ENCODE measurements around the gene RAB7A.
"Not testable (repeated sequence)": the region's sequence is repeated elsewhere in the genome, so short reads cannot be mapped to it uniquely, and the experiment has no call there.

The RAB7A gene

DNA sequence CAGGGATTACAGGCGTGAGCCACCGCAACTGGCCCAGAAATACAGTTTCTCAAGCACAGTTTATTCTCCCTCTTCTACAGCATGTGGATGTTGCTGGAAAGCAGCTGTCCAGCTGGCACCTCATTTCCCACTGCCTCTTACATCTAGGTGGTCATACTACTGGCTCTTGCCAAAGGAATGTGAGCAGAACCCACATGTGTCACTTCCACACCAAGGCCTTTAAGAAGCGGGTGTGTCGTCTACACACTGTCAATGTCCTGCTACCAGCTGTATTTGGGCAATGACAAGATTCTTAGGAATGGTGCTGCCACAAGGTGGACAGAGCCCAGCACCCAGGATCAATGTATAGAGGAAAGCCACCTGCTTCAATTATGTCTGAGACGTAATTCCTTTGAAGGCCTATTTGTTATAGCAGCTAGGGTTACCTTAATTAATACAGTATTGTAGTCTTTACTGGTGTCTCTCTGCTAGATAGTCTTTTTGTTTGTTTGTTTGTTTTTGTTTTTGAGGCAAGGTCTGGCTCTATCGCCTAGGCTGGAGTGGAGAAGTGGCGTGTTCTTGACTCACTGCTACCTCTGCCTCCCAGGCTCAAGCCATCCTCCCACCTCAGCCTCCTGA lies 15.1 kb upstream of the RAB7A start:
- no peak for DNase-seq (ENCODE audit: low read depth, low spot score)

DNA sequence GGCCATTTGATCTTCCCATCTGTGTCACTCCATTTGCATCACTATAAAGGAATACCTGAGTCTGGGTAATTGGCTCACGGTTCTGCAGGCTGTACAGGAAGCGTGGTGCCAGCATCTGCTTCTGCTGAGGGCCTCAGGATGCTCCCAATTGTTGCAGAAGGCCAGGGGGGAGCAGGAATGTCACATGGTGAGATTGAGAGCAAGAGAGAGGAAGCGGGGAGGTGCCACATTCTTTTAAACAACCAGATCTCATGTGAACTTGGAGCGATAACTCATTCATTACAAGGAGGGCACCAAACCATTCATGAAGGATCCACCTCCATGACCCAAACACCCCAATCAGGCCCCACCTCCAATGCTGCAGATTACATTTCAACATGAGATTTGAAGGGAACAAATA lies 13.1 kb upstream of the RAB7A start:
- DNase-seq (ENCODE audit: low read depth, low spot score), result no peak

DNA sequence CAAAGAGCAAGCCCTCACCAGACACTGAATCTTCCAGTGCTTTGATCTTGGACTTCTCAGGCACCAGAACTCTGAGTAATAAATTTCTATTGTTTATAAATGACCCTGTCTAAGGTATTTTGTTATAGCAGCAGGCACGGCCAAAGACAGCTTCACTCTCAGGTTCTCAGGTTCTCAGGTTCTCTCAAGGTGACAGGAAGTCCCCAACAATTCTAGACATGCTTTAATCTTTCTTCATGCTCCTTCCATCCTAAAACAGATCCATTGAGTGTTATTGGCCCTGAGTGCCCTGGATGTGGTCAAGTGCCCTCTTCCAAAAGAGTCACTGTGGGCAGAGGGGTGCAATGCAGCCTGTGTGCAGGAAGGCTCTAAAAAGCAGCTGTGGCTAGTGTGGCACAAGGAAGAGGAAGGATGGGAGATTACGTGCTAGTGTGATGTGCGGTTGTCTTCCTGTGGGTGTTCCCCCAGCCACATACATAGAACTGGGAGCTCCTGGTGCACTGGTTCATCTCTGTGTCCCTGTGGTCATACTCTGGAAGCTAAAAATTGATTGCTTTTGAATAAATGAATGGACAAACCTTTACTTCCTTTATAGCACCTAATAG lies 11.0 kb upstream of the RAB7A start:
- no peak for DNase-seq (ENCODE audit: low read depth, low spot score)

DNA sequence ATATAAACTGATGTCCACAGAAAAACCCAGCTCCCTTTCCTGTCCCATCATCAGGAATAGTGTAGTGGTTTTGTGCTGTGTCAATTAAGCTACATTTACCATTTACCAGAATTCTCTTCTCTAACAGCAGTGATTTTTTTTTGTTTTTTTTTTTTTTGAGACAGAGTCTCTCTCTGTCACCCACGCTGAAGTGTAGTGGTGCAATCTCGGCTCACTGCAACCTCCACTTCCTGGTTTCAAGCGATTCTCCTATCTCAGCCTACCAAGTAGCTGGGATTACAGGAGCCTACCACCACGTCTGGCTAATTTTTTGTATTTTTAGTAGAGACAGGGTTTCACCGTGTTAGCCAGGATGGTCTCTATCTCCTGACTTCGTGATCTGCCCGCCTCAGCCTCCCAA lies 7.1 kb upstream of the RAB7A start:
- not testable (repeated sequence) for DNase-seq (ENCODE audit: low read depth, low spot score)

DNA sequence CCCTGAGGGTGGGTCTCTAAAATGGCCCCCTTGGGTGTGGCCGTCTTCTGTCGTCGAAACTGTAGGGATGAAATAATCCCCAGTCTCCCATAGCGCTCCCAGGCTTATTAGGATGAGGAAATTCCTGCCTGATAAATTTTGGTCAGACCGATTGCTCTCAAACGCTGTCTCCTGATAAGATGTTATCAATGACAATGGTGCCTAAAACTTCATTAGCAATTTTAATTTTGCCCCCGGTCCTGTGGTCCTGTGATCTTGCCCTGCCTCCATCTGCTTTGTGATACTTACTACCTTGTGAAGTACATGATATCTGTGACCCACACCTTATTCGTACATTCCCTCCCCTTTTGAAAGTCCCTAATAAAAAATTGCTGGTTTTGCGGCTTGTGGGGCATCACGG lies 5.1 kb upstream of the RAB7A start:
- DNase-seq (ENCODE audit: low read depth, low spot score), result no peak

DNA sequence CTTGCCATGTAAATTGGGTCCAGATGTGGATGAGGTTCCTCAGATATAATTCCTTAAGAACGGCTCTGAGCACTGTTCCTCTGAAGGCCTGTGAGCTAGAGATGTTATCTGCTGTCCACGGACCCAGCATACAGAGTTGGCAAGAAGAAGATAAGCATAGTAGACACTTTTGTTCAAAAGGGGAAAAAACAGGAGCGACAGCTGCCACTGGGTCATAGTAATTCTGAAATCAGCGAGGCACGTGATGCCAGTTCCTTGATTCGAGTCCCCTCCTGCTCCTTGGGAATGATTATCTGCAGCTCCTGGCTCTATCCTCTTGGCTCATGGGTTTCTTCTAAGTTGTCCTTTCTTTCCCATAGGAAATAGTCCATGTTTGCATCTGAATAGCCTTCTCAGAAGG lies 2.5 kb upstream of the RAB7A start:
- no peak for DNase-seq (ENCODE audit: low read depth, low spot score)

DNA sequence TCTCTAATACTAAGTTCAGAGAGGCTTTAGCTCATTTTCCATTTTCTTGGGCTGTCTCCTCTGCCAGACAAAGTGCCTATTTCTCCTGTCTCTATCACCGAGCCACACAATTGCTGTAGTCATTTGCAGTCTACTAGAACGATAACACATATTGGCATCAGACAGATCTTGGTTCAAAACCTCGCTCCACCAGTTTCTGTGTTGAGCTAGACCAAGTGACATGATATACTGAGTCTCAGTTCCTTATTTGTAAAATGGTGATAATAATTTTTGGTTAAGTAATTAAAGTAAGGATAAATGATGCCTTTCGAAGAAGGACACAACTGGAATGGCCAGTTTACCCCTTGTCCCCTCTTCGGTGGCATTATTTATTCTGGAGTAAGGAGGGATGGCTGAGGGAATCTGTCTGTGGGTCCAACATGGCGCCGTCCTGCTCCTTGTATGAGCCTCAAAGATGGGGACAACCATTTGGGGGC lies 398 bp upstream of the RAB7A start:
- DNase-seq (ENCODE audit: low read depth, low spot score), result no peak

DNA sequence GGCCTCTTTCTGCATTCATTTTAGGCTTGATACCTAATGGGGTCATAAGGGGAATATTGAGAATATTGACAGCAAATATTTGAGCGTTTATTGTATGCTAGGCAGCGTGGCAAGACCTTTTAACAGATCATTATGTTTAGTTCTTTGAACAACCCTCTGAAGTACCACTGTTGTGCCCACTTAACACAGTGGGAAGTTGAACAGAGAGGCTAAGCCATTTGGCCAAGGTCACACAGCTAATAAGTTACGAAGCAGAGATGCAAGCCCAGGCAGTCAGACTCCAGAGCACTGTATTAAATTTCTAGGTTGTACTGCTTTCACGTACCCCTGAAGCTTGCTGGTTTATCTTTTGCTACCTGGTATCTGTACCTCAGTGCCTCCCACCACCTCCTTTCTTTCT lies 1.1 kb downstream of the RAB7A start:
- no peak for DNase-seq (ENCODE audit: low read depth, low spot score)

DNA sequence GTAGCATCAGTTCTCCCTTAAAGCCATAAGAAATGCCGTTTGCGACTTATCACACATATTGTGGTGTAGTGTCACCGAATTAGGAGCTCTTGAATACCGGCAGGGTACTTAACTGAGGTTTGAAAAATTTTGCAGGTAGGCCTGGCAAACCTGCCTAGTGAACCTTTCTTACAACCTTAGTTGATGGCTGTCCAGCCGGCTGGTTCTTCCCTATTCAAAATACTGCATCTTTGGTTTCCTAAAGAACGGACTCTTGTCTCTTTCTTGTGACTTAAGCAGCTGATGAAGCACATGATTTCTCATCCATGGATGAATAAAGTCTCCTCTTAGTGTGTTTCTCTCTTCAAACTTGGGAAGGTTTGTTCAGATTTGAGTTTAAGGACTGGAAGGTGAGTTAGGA lies 1.5 kb downstream of the RAB7A start:
- peak; percentile 11 for DNase-seq (ENCODE audit: low read depth, low spot score)

DNA sequence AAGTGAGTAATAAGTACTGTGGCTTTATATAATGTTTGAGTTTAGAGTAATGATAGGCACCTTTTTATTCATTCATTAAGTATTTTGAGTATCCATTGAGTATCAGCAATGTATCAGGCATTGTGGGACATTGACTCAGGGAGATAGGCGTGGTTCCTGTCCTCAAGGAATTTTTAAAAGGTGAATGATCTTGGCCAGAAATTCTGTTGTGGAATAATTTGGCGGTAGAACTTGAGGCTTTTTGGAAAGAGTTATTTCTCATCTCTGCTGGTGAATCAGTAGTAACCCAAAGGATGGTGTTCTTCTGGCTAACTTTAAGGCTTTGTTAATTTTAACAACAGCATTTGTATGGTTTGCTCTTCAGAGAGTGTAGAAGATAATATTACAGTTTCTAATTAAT lies 2.0 kb downstream of the RAB7A start:
- DNase-seq (ENCODE audit: low read depth, low spot score), result peak; percentile 20

DNA sequence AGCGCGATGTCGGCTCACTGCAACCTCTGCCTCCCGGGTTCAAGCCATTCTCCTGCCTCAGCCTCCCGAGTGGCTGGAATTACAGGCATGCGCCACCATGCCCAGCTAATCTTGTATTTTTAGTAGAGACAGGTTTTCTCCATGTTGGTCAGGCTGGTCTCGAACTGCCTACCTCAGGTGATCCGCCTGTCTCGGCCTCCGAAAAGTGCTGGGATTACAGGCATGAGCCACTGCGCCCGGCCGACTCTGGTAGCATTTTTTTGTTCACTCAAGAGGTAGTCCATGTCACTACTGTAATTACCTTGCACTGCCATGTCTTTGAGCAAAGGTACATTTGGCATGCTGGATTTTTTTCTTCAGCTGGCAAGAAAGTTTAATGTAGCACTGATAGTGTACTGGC lies 2.5 kb downstream of the RAB7A start:
- not testable (repeated sequence) for DNase-seq (ENCODE audit: low read depth, low spot score)

DNA sequence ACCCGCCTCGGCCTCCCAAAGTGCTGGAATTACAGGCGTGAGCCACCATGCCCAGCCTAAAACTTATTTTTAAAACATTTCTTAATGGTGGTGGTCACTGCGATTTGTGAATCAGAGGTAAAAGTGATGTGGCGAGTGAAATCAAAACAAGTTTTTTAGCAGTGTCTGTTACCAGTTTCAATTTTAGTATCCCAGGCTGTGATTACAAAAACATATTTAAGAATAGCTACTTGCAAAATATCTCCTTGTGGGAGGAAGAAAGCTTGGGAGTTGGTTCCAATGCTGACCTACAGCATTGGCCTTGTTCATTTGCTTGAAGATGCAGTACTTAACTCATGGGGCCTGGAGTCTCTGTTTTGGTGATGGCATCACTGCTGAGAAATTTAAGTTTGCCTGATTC lies 4.5 kb downstream of the RAB7A start:
- no peak for DNase-seq (ENCODE audit: low read depth, low spot score)

DNA sequence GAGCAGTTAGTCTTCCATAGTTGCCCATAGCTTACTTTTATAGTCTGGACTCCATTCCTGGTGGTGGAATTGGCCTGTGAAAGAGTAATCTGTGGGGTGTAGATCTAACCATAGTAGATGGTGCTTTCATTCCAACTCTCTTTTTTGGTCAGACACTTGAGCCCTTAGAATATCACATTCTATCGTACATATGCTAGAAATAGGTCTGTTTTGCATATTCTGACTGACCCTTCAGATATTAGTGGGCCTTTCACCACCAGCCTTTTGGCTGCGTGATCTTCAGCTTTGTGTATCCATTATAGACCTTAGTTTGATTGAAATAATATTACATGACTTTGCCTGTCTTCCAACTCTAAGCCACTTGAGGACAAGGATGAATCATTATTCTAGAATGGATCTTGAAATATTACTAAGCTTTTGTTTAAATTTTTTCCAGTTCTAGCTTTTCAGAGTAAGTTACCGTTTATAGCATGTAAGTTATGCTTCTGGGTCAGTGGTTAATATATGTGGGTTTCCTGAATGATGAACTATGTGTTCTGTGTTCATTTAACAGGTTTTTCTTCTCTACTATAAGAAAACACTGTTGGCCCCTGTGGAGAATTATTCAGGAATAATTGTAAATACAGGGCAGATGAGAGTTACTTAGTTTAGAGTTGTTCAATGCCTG lies 8.7 kb downstream of the RAB7A start:
- DNase-seq (ENCODE audit: low read depth, low spot score), result no peak

DNA sequence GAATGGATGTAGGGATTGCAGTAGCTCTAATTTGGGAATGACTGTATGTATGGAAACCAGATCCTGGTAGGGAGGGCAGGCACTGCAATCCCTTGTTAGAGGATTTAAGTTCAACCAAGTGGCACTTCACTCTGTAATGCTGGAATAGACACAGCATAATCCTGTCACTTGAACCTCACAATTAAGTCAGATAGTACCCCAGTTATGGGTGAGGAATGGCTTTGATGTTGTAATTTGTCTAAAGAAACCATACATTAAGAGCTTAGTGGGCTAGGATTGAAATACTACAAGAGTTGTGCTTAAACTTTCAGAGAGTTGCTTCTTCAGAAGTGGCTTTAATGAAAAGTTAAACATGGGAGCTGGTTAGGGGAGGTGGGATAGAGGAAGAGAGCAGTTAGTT lies 9.3 kb downstream of the RAB7A start:
- DNase-seq (ENCODE audit: low read depth, low spot score), result no peak

DNA sequence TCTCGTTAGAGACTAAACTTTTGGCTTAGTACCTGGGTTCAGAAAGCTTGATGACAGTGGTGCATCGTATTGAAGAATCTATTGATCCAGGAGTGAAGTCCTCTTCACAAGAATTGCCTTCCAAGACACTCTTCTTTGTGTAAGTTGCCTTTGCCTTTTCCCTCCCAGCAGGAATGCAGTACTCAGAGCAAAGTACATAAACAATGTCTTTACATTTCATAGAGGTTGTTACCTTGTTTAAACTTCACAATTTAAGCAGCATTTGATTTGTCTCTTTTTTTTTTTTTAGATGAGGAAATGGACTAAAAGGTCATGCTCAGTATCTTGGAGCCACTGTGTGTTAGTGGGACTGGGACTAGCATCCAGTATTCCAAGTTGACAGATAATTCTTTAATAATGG lies 9.9 kb downstream of the RAB7A start:
- DNase-seq (ENCODE audit: low read depth, low spot score), result no peak

DNA sequence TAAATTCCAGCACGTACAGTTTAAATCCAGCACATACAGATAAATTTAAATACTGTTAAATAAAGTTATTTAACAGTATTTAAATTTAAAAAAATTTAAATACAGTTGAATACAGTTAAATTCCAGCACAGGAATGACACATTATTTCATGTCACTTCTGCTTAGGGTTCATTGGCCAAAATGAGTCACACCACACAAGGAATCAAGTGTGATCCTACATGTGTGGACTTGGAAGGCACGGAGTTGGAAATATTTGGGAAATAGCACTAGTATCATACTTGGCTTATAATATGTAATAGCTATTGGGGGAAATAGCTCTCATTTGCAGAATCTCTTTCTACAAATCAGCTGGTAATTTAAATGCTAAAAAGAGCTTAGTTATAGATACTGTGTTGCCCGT lies 10.6 kb downstream of the RAB7A start:
- no peak for DNase-seq (ENCODE audit: low read depth, low spot score)

DNA sequence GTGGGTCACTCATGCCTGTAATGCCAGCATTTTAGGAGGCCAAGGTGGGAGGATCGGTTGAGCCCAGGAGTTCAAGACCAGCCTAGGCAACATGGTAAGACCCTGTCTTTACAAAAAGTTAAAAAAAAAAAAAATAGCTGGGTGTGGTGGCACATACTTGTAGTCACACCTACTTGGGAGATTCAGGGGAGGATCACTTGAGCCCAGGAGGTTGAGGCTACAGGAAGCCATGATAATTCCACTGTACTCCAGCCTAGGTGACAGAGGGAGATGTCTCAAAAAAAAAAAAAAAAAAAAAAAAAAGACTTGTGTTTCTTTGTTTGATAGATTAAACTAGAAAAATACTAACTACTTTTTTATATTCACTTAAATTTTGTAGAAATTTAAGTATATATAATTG lies 14.6 kb downstream of the RAB7A start:
- no peak for DNase-seq (ENCODE audit: low read depth, low spot score)

DNA sequence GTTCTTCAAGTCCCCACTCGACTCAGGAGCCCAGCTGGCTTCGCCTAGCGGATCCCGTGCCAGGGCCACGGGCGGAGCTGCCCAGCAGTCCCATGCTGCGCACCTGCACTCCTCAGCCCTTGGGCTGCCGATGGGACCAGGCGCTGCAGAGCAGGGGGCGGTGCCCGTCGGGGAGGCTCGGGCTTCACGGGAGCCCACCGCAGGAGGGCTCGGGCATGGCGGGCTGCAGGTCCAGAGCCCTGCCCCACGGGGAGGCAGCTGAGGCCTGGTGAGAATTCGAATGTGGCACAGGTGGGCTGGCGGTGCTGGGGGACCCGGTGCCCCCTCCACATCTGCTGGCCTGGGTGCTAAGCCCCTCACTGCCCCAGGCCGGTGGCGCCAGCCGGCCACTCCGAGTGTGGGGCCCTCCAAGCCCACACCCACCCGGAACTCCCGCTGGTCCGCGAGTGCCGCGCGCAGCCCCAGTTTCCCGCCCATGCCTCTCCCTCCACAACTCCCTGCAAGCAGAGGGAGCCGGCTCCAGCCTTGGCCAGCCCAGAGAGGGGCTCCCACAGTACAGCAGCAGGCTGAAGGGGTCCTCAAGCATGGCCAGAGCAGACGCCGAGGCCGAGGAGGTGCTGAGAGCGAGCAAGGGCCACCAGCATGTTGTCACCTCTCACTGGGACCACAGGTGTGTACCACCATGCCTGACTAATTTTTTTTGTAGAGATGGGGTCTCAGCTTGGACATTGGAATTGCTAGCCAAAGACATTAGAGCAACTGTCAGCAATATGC lies 17.0 kb downstream of the RAB7A start:
- no peak for DNase-seq (ENCODE audit: low read depth, low spot score)

DNA sequence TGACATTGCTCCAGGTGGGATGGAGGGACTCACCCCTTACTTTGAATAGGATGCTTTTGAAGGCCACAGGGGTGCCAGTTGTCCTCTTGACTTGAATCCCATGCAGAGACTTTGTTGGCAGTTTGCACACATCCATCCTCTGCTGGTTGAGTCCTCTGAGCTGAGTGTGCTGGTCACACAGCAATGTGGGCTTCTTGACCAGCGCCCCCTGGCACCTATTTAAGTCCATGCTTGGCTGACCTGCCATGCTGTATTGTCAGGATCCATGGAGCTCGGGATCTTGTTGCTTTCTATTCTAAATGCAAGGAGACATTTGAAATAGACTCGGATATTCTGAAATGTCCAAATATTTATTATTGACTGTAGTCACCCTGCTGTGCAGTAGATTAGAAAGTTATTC lies 19.8 kb downstream of the RAB7A start:
- no peak for DNase-seq (ENCODE audit: low read depth, low spot score)

DNA sequence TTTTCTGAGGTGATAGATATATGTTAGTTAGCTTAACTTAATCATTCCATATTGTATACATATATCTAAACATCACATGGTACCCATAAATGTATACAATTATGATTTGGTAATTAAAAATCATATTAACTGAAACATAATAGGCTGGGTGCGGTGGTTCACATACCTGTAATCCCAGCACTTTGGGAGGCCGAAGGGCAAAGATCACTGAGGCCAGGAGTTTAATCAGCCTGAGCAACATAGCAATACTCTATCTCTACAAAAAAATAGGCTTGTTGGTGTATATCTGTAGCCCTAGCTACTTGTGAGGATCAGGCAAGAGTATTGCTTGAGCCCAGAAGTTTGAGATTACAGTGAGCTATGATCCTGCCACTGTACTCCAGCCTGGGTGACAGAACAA lies 20.9 kb downstream of the RAB7A start:
- DNase-seq (ENCODE audit: low read depth, low spot score), result no peak

DNA sequence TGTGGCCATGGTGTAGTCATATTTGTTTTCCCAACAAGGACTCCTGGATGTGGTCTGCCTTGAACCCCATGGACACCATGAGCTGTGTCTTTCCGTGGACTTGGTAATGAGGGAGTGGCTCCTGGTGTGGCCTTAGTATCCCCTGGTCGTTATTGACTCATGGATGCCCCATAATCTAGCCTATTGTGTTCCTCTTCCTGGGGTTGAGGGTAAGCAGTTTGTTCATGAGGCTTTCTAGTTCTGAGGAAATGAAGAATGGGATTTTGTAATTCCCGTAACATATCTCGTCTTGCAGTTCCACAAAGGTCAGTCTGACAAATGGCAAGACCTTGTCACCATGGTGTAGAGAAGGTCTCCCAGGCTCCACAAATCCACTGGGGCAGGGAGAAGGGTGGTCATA lies 22.6 kb downstream of the RAB7A start:
- no peak for DNase-seq (ENCODE audit: low read depth, low spot score)

DNA sequence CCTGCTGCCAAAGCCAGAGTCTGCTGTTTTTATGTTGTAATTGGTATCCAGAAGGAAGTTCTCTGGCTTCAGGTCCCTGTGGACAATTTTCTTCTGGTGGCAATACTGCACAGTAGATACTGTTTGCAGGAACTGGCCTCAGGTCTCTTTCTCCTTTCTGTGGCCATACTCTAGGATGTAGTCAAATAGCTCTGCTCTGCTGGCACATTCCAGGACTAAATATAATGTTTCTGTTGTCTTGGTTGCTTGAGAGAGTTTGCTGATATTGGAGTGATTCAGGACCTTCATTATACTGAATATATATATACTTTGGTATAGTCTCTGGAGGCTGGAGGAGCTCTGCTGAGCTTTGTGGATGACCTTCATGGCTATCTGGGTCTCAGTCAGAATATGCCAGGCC lies 23.1 kb downstream of the RAB7A start:
- DNase-seq (ENCODE audit: low read depth, low spot score), result no peak

DNA sequence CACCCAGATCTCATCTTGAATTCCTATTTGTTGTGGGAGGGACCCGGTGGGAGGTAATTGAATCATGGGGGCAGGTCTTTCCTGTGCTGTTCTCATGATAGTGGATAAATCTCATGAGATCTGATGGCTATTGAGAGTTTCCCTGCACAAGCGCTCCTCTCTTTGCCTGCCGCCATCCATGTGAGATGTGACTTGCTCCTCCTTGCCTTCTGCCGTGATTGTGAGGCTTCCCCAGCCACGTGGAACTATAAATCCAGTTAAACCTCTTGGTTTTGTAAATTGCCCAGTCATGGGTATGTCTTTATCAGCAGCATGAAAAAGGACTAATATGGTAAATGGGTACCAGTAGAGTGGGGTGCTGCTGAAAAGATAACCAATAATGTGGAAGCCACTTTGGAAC lies 23.6 kb downstream of the RAB7A start:
- DNase-seq (ENCODE audit: low read depth, low spot score), result not testable (repeated sequence)
